Activated CD8-positive, alpha-beta memory T cell treated with anti-CD3 and anti-CD28 coated beads, Interleukin-2, amount 50 U/mL, for 4 hours (primary cell): ENCODE measurements around the gene GOLT1A.
A peak's percentile ranks its signal among the peaks of the same experiment; 100 is the strongest.

Experiments used
- DNase-seq: peaks from one replicate; pipeline ENCODE4 v3.0.0-alpha.2; 2020

GOLT1A gene

DNA sequence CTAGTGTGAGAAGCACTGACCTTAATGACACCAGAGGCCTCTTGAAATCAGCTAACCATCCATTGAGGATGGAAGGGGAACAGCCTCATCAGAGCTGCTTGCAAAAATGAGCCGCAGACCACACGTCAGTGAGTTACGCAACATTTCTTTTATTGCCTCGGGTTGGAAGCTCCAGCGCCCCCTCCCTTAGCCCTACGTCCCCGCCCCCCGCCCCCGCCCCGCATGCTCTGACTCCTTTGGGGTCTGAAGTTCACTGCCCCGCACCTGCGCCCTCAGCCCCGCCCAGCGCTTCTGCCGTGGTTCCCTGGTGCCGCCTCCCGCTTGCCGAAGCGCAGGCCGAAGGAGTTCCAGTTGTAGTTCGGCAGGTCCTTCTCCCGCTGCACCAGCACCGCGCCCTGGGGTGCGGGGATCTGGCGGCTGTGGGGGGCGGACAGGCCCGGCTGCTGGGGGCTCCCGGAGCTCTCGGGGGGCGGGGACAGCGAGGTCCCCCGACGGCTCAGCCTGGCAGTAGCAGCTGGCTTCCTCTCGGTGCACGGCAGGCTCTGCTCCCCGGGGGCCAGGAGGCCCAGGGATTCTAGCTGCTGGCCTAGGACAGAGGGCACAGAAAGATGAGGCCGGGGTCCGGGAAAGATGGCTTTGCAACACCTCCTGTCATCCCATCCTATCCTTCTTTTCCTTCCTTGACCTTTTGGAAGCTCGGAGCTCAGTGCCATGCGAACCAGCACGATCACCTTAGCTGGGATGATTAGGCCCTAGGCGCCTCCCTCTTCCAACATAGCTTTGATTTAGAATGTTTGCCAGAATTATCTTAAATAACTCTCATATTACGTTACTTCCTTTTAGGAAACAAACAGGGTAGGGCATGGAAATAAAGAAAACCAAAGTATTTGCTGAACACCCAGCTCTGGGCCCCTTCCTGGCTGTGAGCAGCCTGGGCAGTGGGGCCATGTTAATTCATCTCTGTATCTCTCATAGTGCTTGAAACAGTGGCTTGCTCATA lies 23.3 kb downstream of the GOLT1A start:
- DNase-seq: peak; percentile 41

- DNase-seq: no peak
Measured at GRCh38 chr1:204188959-204189639, 24.7 kb downstream of the GOLT1A start.

DNA sequence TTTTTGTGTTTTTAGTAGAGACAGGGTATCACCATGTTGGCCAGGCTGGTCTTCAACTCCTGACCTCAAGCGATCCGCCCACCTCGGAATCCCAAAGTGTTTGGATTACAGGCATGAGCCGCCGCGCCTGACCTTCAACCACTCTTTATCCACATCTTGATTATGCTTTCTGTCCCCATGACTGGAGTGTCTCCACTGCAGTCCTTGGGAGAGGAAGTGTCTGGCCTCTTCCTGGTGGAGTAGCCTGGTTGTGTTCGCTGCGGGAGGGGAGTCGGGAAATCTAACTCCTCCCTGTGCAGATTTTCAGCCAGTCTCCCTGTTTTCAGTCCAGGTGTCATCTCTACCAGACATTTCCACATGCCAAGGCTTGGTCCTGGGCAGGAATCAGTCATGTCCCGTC lies 27.2 kb downstream of the GOLT1A start:
- no peak for DNase-seq

DNA sequence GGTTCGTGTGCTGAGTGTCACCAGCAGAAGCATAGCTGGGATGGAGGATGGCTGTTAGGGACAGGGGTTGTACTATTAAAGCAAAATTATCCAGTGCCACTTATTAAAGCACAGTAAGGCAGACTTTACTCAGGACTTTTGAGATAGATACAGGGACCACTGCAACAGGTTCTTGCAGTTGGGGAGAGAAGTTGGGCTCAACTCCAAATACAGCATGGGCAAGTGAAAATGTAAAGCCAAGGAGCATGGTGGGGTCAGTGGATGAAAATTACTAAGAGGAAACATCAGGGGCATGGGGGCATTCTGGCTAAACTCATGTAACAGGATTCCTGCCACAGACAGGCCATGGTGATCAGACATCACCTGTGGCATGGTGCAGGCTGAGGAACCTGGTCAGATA lies 32.7 kb downstream of the GOLT1A start:
- no peak for DNase-seq

DNA sequence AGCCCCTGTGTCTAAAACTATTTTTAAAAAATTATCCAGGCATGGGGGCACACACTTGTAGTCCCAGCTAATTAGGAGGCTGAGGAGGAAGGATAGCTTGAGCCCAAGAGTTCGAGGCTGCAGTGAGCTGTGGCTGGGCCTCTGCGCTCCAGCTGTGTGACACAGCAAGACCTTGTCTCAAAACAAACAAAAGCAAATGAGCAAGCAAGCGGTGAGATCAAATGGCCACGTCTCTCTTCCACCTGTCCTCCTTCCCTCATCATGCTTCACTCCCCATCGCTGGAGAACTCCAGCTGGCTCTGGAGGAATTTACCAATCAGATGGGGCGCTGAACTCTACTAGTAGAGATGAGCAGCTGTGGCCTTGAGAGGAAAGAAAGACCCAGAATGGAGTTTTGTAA lies 33.7 kb downstream of the GOLT1A start:
- no peak for DNase-seq

GRCh38 chr1:204178487-204179281 lies 35.1 kb downstream of the GOLT1A start:
- no peak for DNase-seq

- DNase-seq: no peak
Measured at GRCh38 chr1:204177133-204177532, 36.7 kb downstream of the GOLT1A start.

DNA sequence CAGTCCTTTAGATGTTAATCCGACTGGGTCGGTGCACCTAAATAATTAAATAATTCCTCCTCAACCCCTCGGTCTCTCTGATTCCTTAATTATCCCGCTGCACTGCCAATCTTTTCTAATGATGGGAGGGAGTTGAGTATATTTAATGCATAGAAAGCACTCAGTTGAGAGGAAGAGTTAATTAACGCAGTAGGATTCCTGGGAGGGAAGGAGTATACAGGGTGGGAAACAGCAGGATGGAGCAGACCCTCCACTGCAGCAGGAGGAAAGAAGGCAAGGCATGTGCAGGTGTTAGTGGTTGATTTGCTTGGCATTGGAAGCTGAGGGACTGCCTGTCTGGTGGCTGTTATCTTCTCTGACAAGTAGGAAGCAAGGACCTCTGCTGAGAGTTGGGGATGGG lies 37.7 kb downstream of the GOLT1A start:
- DNase-seq: no peak

DNA sequence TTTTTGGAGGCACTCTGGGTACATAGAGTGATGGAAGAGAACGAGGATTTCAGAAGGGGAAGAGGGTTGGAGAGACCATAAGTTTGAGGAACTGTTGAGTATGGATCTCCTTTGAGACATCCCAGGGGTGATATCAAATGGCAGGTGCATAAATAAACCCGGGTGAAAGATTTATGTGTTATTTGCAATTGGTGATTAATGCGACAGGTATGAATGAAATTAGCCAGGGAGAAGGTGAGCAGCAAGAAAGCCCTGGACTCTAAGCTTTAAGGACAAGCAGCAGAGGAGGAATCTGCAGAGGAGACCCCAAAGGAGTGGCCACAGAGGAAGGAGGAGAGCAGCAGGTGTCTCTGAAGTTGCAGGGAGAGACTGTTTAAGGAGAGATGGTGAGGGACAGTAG lies 38.8 kb downstream of the GOLT1A start:
- no peak for DNase-seq

GRCh38 chr1:204172404-204173029 lies 41.3 kb downstream of the GOLT1A start:
- no peak for DNase-seq

DNA sequence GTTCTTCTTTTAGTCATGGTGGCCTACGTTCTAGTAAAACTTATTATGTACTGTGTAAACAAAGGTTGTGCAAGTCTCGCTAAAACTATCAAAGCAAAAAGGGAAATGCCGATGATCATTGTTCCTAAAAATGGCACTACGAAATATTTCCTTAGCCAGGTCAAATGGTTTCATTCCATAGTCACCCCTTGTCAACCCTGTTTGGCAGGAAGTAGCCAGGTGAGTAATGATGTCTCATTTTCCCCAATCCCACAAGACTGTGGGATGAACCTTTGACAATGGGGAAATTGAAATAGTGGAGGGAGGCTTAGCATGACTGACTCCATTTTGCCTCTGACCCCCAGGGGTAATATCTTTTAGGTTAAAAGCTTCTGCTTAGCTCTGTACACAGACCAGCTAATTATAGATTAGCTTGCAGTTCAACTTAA lies 42.0 kb downstream of the GOLT1A start:
- no peak for DNase-seq

DNA sequence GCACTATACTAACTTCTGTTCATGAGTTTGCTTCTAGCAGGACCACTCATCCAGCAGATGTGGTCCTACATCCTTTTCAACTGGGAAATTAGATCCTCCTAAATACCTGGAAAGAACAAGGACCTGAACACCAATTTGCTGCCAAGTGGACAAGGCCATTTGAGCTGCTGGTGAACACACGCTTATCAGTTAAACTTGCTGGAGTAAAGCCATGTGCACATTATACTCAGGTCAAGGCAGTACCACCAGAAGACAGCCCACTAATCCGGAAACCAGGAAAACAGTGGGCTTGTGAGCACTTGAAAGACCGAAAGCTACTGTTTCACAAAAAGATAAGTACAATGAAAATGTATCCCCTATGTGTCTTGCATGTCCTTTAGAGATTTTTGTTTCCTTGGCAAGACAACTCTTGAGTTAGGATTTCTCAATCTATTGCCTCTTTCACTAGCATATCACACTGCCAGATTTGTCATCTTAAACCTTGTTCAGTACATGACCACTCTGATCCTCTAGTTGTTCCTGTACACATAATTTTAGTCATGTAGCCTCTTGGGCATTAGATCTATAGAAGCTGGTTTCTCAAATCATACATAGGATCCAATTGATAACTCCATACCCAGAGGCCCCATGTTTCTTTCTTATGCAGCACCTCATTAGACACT lies 43.2 kb downstream of the GOLT1A start:
- DNase-seq: no peak

GRCh38 chr1:204169858-204170257 lies 43.9 kb downstream of the GOLT1A start:
- no peak for DNase-seq

DNA sequence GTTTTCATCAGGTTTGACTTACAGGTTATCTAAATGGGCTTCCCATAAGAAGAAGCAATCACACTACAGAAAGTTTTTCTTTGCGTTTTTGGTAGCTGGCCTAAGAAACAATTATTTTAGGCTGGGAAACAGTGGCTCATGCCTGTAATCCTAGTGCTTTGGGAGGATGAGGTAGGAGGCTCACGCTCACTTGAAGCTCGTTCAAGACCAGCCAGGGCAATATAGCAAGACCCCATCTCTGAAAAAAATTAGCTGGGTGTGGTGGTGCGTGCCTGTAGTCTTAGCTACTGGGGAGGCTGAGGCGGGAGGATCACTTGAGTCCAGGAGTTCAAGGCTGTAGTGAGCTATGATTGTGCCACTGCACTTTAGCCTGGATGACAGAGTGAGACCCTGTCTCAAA lies 46.1 kb downstream of the GOLT1A start:
- DNase-seq: no peak

DNA sequence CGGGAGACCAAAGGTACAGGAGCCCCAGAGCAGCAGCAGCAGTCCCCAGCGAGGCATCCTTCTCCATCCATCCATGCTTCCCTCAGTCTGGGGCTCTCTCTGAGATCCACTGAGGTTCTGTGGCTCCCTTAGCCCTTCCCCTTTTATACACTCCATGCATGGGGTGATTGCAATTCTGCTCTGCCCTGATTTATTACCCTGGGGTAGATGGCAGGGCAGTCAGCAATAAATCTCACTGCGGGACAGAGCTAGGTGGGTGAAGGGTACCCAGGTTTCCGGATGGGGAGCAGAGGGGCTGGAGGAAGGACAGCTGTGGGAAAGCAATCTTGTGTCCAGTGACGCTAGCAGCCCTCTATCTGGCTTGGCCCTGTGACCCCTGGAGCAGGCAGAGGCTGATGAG lies 47.6 kb downstream of the GOLT1A start, which contains the start of gene REN:
TSS of gene REN (minus strand) at position 119 of the 400 bp plus-strand sequence. CDS start at position 75, 44 bp downstream.
- no peak for DNase-seq

GRCh38 chr1:204162494-204163074 lies 51.2 kb downstream of the GOLT1A start:
- peak; percentile 84 for DNase-seq

- no peak for DNase-seq
Measured at GRCh38 chr1:204161609-204162493, 51.9 kb downstream of the GOLT1A start.

DNA sequence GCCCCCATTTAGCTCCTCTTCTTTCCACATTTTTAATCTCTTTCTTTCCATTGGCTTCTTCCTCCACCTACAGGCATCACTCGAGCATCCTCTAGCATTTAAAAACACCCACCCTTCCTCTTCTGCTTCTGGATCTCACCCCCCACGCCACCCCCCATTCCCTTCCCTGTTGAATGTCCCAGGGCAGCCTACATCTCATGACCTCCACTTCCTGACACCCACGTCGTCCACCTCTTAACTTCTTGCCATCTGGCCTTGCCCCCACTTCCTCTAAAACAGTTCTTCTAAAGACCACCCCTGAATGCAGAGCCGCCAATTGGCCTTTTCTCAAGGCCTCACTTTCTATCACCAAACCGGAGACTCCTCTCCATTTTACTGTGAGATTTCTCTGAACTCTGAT lies 55.8 kb downstream of the GOLT1A start:
- DNase-seq: no peak

- DNase-seq: no peak
Measured at GRCh38 chr1:204155881-204156280, 57.9 kb downstream of the GOLT1A start.

DNA sequence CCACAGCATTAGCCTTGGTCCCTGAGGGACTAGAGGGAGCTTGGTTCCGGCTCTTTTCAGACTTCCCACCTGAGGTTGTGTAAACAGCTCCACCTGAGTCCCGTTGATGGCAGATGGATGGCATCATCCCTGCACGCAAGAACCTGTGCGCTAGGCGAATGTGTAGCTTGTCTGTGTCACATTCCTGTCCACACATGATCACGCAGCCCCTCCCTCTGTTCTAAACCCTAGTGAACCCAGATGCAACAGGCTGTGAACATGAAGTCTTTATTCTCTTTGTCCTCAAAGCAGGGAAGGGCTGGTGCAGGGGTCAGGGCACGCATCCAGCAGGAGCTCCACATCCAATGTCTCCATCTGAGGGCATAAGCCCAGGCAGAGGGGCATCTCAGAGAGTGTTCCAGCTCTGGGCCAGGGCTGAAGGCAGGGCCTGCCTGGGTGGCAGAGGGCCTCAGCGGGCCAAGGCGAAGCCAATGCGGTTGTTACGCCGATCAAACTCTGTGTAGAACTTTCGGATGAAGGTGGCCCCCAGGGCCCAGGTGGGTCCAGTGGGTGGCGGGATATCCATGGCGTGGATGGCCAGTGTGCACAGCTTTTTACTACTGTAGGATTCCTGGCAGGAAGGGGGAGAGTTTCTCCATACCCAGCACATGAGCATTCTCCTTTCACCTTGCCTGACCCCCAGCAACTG lies 59.1 kb downstream of the GOLT1A start:
- no peak for DNase-seq
